SK-N-MC (cell line): ENCODE data around the gene TMEM52.

Experiments
- EZH2 ChIP-seq: fragments of 200-600 bp; sonication (generic); IDR thresholded peaks from one replicate; pipeline ENCODE4 v1.6.1; 2017; ENCODE audit warnings: antibody characterized with exemption
- FOXP2 ChIP-seq: optimal IDR thresholded peaks from 2 replicates; pipeline ENCODE3; 2011; ENCODE audit warnings: mild to moderate bottlenecking, moderate library complexity; ENCODE audit not compliant: insufficient read depth; ENCODE audit errors: extremely low read length, control extremely low read depth
- POLR2AphosphoS5 ChIP-seq: IDR thresholded peaks from 2 replicates; pipeline ENCODE4 v1.6.1; 2012; ENCODE audit warnings: mild to moderate bottlenecking, low read depth, low read length, borderline replicate concordance

DNA sequence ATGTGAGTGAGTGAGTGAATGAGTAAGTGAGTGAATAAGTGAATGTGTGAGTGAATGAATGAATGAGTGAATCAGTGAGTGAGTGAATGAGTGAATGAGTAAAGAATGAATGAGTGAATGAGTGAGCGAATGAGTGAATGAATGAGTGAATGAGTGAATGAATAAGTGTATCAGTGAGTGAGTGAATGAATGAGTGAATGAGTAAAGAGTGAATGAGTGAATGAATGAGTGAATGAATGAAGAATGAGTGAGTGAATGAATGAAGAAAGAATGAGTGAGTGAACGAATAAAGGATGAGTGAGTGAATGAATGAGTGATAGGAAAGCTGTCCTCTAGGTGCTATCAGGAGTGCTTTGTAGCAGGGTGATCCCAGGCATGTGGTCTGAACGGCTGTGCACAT, 48.8 kb upstream of the TMEM52 start:
- TF ChIP-seq POLR2AphosphoS5, result no peak
- no peak for TF ChIP-seq EZH2
- TF ChIP-seq FOXP2, result no peak
